DLD1 (cell line): Measurements from ENCODE around the gene SYPL1.

Source experiments
- in situ Hi-C: cut with HindIII; loops from 2 replicates; pipeline ENCODE4 v1.10.0; 2017; ENCODE audit warnings: low sequenced_read_pairs

Gene SYPL1

GRCh38 chr7:106054971-106055532 is 57.1 kb downstream of the SYPL1 start:
- in situ Hi-C loops: no loop called here

GRCh38 chr7:106054156-106054910 is 57.8 kb downstream of the SYPL1 start:
- in situ Hi-C loops: no loop called here

- in situ Hi-C loops: no loop called here
These were observed 59.0 kb downstream of the SYPL1 start for GRCh38 chr7:106053109-106053508.

GRCh38 chr7:106052681-106053080 is 59.4 kb downstream of the SYPL1 start:
- in situ Hi-C loops: no loop called here

DNA sequence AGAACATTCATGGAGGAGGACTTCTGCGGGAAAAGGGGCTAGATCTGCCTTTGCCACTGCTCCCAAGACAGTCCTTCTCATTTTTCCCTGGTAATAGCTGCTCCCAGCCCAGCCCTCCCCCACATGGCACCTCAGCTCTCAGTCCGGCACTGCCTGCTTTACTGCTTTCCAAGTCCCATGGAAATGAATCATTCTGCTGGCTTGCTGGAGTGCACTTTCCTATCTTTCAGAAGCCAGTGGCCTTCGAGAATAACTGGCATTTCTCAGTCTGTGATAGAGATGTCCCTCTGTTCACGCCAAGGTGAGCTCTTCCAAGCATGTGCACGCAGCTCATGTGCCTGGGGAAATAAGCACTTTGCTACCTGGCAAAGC is 61.4 kb downstream of the SYPL1 start:
- in situ Hi-C loops: no loop called here

- in situ Hi-C loops: no loop called here
These were observed 61.9 kb downstream of the SYPL1 start for GRCh38 chr7:106050002-106050745.

GRCh38 chr7:106049139-106049752 is 62.9 kb downstream of the SYPL1 start:
- in situ Hi-C loops: loop anchor here (25.0 kb wide), 1 partner anchor 287 kb away; no protein-coding TSS in a partner anchor

DNA sequence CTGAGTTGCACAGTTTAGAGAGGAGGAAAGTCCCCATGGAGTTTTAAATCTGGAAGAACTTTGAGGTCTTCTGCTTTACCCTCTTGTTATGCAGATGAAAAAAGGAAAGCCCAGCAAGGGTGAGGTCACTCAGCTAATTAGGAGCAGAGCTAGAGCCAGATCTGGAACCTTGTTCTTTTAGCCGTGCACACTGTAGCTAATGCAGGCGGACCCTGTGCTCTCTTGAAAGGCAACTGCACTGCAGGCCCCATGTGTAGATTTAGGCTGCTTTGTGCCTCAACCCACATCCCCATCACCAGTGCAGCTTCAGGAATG is 63.4 kb downstream of the SYPL1 start:
- in situ Hi-C loops: loop anchor here (25.0 kb wide), 1 partner anchor 286 kb away; no protein-coding TSS in a partner anchor

DNA sequence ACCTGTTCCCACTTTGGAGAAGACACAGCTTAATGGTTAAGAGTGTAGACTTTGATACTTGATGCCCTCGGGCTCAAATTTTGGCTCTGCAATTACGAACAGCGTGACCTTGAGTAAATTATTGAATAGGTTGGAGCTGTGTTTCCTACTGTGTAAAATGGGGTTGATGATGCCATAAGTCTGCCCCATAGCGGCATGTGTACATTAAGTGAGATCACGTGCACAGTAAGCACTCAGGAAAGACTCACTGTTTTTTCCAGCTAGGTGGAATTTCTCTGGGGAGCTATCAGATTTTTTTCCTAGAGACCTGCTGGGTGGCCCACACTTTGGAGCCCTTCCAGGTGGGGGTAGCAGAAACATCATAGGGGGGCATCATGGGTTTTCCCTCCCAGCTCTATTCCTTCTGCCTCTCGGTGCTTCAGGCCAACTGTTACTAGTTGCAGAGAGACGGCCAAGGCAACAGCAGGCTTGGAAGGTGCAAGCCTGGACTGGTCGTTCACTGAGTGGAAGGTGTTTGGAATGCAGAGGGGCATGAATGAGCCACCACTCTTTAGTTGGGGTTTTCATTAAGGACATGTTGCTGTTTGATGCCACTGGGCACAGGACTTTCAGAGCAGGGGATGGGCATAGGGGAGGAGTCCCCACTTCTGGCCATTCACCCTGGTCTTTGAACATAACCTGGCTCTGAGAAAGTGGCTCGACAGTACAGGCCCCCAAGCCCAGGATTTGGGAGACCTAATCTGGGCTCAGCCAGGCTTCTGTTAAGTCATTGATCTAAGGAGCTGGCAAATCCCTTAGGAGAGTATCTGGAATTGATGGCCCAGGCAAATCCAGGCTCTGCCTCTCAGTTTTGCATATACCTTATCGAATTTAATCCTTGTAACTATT is 64.0 kb downstream of the SYPL1 start:
- in situ Hi-C loops: loop anchor here (25.0 kb wide), 1 partner anchor 286 kb away; no protein-coding TSS in a partner anchor

GRCh38 chr7:106047184-106047583 is 64.9 kb downstream of the SYPL1 start:
- in situ Hi-C loops: loop anchor here (25.0 kb wide), 1 partner anchor 285 kb away; no protein-coding TSS in a partner anchor

DNA sequence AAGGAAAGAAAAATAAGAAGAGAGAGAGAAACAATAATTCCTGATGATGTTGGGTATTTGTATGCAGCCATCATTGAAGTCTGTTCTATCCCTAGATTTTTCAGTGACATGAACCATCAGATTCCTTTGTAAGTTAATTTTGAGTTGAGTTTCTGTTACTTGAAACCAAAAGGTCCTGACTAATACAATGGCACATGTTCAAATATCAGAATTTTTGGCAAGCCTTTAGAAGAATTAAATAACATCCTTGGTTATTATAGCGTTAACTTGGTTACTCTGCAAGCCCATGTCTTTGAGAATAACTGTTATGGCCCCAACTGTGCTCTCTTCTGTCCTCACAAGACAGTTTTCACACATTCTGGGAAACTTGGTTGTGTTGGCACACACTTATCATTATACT is 66.5 kb downstream of the SYPL1 start:
- in situ Hi-C loops: loop anchor here (25.0 kb wide), 1 partner anchor 283 kb away; no protein-coding TSS in a partner anchor

DNA sequence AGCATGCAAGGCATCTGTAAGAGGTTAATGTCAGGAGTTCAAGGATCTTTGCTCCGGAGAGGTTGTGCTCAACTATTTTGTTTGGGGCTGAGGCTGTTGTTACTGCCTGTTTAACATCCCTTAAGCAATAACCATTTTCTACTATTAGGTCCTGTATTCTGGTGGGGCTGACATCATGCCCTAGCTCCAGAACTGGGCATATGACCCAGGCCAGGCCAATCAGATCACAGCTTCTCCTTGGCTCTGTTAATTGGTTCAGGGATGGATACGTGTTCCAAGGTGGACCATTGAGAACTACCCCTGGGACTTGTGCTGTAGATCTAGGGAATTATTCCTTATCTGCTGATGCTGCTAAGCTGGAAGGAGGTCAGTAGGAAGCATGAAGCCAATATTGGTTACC is 67.0 kb downstream of the SYPL1 start:
- in situ Hi-C loops: loop anchor here (25.0 kb wide), 1 partner anchor 283 kb away; no protein-coding TSS in a partner anchor

DNA sequence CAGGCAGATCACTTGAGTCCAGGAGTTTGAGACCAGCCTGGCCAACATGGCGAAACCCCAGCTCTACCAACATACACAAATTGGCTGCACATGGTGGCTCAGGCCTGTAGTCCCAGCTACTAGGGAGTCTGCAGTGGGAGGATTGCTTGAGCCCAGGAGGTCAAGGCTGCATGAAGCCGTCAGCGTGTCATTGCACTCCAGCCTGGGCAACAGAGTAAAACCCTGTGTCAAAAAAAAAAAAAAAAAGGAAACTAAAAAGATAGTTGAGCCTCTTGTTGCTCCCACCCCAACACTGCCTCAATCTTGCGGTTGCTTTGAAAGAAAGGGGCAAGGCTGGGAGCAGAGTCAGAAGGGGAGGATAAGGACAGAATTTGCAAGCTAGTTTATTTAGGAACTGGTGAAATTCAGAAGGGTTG is 69.9 kb downstream of the SYPL1 start:
- in situ Hi-C loops: loop anchor here (25.0 kb wide), 1 partner anchor 280 kb away; no protein-coding TSS in a partner anchor

- in situ Hi-C loops: loop anchor here (25.0 kb wide), 1 partner anchor 279 kb away; no protein-coding TSS in a partner anchor
These were observed 70.9 kb downstream of the SYPL1 start for GRCh38 chr7:106041140-106041717.
